Ovary (tissue), 3 donors: ENCODE measurements around the gene RPE65.
"Not testable (repeated sequence)": the region's sequence is repeated elsewhere in the genome, so short reads cannot be mapped to it uniquely, and the experiment has no call there.

Experiments used
- CTCF ChIP-seq, 3 donors: fragments of 450-650 bp in 2 of 3; fragments of 200-600 bp in 1 of 3; IDR thresholded peaks; one replicate each; pipeline versions ENCODE4 v1.5.1 to v1.8.0; 2016 to 2022; ENCODE audit warnings: antibody characterized with exemption in 3 of 3, mild to moderate bottlenecking in 1 of 3
- EP300 ChIP-seq: sonication (generic); formaldehyde crosslinking; IDR thresholded peaks from one replicate; pipeline ENCODE4 v1.6.1; 2017; ENCODE audit warnings: antibody characterized with exemption
- POLR2A ChIP-seq: fragments of 450-650 bp; IDR thresholded peaks from one replicate; pipeline ENCODE4 v1.6.1; 2017; ENCODE audit warnings: antibody characterized with exemption, mild to moderate bottlenecking, moderate library complexity
- donor health status: DM: no; HTN: no; CAD: no.

DNA sequence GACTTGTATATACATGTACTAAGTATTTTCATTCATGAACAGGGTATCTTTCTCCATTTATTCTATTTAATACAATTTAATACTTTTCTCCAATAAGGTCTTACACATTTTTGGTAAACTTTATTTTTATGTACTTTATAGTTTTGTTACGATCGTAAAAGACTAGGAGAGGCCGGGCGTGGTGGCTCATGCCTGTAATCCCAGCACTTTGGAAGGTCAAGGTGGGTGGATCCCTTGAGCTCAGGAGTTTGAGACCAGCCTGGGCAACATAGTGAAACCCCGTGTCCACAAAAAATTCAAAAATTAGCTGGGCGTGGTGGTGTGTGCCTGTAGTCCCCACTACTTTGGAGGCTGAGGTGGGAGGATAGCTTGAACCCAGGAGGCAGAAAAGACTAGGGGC lies 42.5 kb upstream of the RPE65 start:
- not testable (repeated sequence) for TF ChIP-seq CTCF (IDR thresholded peaks at IDR 0.05); POLR2A; EP300
